Fibroblast of pulmonary artery (primary cell): Measurements from ENCODE around the gene ACCS.
A peak's percentile ranks its signal among the peaks of the same experiment; 100 is the strongest.

ENCODE experiments used
- DNase-seq: peaks from one replicate; pipeline ENCODE4 v3.0.0-alpha.2; 2010; ENCODE audit warnings: low read depth
- H3K4me3 ChIP-seq: replicated peaks from 2 replicates; pipeline ENCODE4 v1.5.1; 2011; ENCODE audit warnings: low read depth, mild to moderate bottlenecking, control low read depth, low read length, moderate library complexity
- TF ChIP-seq, protein P1 (sequence below): IDR thresholded peaks from 2 replicates; pipeline ENCODE4 v1.5.1; 2011; ENCODE audit warnings: mild to moderate bottlenecking, control low read depth, low read length, inconsistent platforms; ENCODE audit errors: missing control alignments

The ACCS gene, protein sequence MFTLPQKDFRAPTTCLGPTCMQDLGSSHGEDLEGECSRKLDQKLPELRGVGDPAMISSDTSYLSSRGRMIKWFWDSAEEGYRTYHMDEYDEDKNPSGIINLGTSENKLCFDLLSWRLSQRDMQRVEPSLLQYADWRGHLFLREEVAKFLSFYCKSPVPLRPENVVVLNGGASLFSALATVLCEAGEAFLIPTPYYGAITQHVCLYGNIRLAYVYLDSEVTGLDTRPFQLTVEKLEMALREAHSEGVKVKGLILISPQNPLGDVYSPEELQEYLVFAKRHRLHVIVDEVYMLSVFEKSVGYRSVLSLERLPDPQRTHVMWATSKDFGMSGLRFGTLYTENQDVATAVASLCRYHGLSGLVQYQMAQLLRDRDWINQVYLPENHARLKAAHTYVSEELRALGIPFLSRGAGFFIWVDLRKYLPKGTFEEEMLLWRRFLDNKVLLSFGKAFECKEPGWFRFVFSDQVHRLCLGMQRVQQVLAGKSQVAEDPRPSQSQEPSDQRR

DNA sequence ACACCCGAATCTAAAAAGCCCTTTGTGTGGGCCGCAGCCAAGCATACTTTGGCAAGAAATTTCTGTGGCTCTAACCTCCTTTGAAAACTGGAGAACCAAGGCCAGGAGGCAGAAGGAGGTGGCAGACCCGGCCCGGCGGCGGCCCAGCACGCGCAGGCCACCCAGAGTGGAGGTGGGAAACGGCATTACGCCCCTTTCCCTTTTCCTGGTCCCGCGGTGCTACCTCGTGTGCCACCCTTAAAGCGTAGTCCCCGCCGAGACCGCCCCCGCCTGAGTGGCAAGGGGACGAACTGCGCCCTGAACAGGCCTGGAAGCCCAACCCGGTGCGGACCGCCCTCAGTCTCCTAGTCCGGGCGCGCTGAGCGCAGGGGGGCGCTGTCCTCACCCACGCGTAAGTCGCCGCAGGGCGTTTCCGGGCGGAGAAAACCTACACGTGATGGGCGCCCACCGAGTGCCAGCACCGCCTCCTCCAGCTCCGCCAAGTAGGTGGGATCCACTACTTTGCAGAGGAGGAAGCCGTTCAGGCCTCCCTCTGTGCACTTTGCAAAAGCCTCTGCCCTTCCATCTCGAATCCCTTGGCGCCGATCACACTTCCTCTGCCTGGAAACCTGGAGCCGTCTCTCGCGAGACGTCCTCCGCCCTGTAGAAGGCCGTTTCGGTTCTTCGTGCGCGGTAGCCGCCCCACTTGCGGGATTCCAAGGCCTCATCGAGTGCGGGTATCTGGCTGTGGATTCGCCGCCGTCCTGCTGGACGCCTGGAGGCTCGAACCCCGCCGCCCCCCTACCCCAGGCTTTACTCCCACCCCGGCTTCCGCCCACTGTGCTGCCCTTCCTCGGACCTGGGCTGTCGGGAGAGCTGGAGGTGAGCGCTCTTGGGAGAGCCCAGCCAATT, at the start of gene ACCS:
Gene ACCS (plus strand): TSS at position 430 of the 891 bp plus-strand sequence. CDS start 1,358 bp downstream, outside the sequence.
- peak within 1 kb of the TSS; percentile 59 for H3K4me3 ChIP-seq
- DNase-seq = peak; percentile 96
- TF ChIP-seq, protein P1, sequence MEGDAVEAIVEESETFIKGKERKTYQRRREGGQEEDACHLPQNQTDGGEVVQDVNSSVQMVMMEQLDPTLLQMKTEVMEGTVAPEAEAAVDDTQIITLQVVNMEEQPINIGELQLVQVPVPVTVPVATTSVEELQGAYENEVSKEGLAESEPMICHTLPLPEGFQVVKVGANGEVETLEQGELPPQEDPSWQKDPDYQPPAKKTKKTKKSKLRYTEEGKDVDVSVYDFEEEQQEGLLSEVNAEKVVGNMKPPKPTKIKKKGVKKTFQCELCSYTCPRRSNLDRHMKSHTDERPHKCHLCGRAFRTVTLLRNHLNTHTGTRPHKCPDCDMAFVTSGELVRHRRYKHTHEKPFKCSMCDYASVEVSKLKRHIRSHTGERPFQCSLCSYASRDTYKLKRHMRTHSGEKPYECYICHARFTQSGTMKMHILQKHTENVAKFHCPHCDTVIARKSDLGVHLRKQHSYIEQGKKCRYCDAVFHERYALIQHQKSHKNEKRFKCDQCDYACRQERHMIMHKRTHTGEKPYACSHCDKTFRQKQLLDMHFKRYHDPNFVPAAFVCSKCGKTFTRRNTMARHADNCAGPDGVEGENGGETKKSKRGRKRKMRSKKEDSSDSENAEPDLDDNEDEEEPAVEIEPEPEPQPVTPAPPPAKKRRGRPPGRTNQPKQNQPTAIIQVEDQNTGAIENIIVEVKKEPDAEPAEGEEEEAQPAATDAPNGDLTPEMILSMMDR = peak; percentile 69

DNA sequence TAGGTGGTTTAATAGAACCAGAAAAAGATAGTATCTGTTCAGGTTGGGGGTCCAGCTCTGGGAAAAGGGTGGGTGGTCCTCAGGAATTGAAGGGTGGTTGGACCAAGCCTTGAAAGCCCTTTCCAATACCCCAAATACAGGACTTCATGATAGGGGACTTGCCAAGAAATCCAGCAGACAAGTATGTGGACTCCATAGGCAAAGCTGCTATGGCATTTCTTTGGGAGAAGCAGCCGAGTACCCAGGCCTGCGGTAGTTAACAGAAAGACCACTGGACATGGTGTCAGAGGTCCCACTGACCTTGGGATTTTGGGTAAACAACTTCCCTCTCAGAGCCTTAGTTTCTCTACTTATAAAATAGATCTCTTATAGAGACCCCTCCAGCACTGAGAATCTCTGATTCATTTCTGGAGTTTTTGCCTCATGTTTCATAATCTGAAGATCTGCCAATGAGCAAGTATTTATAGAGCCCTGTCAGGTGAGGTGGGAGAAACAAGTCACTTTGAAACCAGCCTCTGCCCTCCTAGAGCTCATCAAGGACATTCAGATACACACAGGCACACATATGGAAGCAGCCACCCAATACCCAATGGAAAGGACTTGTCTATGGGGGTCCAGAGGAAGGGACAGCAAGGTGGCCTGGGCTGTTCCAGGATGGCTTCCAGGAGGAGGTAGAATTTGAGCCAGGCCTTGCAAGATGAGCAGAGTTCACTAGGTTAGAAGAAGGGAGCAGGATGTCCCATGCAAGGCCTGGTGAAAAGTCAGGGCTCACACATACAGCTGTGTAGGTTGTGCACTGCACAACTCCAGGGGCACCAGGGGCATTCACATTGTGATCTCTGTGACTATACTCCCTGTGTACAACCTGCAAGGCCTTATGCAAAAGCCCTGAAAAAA, 49.3 kb upstream of the ACCS start:
- no peak for DNase-seq
- TF ChIP-seq, protein P1 = no peak
- H3K4me3 ChIP-seq = no peak overlapping the region

DNA sequence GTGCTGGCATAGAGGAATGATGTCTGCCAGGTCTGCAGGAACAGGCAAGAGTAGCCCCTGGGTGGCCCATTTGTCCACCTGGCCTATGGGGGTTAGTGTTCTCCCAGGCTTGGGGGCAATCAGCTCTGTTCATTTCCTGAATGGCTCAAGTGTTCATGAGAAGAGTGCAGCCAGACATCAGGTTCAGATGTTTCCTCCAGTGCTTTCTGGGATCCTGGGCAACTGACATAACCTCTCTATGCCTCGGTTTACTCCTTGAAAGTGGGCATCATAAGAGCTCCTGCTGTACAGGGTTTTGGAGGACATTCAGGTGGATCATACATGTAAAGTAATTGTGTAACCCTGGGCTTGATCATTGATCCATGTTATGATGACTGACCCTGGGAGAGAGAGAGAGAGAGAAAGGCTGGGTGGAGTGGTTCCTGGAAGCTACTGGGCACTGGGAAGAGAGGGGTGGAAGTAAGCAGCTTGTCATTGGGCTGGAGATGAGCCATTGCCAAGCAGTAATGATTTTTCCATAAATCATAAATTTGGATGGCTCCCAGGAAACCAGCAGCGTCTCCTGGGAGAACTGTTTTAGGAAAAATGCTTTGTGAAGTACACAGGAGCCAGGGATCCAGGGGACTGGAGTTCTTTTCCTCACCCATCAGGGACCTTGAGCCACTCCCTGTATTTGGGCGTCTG, 48.5 kb upstream of the ACCS start:
- H3K4me3 ChIP-seq = no peak overlapping the region
- TF ChIP-seq, protein P1 = no peak
- DNase-seq = peak; percentile 19

DNA sequence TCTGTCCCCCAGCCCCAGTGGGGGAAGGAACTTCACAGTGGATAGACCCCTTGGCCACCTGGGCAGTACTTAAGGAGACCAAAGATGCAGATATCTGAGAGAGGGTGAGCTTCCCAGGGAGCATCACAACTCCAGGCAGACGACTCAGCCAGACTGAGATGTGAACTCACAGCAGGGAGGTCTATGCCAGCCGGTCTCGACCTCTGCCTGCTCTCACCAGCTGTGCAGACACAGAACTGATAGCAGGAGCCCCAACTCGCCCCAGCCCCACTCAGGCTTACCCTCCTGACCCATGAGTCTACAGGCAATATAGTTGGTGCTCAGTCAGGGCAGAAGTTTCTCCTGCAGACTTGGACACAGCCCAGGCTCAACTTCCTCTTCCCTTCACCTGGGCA, 47.9 kb upstream of the ACCS start:
- no peak overlapping the region for H3K4me3 ChIP-seq
- no peak for DNase-seq
- TF ChIP-seq, protein P1 = no peak

DNA sequence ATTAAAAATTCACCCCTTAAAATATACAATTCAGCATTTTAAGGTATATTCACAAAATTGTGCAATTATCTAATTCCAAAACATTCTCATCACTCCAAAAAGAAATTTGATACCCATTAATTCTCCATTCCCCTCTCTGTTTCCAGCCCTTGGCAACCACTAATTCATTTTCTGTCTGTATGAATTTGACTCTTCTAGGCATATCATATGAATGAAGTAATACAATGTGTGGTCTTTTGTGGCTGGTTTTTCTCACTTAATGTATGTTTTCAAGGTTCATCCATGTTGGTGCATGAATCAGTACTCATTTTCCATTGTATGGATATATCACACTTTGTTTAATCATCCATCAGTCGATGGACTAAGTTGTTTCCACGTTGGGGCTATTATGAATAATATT, 47.2 kb upstream of the ACCS start:
- DNase-seq = no peak
- TF ChIP-seq, protein P1 = no peak

DNA sequence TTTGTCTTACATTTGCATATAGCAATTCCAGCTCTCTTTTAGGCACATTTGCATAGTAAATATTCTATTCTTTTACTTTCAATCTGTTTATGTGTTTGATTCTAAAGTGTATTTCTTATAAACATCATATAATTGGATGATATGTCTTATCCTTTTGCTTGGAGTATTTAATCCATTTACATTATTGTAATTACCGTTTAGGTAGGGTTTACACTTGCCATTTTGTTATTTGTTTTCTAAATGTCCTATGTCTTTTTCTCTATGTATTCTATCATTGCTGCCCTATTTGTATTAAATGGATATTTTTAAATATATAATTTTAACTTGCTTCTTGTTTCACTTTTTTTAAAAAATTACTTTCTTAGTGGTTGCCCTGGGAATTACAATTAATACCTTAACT, 41.1 kb upstream of the ACCS start:
- no peak overlapping the region for H3K4me3 ChIP-seq
- TF ChIP-seq, protein P1 = no peak
- no peak for DNase-seq

More for the DNA sequence above, 47.2 kb upstream of the ACCS start:
- no peak overlapping the region for H3K4me3 ChIP-seq
